Mesenchymal stem cell (in vitro differentiated cells and primary cell): ENCODE results near the gene DPYSL5.

Experiments used
- DNase-seq: peaks from one replicate; pipeline ENCODE4 v3.0.0-alpha.2; 2013
- H2AFZ ChIP-seq: one replicate; pipeline ENCODE4 v1.6.1; 2013; ENCODE audit warnings: low read depth, mild to moderate bottlenecking, control low read depth, inconsistent platforms, low read length, moderate library complexity
- H2AK5ac ChIP-seq: 2 replicates; pipeline ENCODE4 v1.6.1; 2013; ENCODE audit warnings: low read length, moderate library complexity, mild to moderate bottlenecking, inconsistent platforms; ENCODE audit not compliant: severe bottlenecking
- H2BK120ac ChIP-seq: one replicate; pipeline ENCODE4 v1.6.1; 2013; ENCODE audit warnings: low read depth, mild to moderate bottlenecking, inconsistent platforms, low read length, moderate library complexity
- H2BK12ac ChIP-seq, 2 experiments: one replicate each; pipeline ENCODE4 v1.6.1; 2013; ENCODE audit warnings: inconsistent platforms in 2 of 2, low read length in 2 of 2, mild to moderate bottlenecking in 2 of 2, moderate library complexity in 2 of 2, control low read depth in 1 of 2
- H2BK15ac ChIP-seq: one replicate; pipeline ENCODE4 v1.6.1; 2013; ENCODE audit warnings: mild to moderate bottlenecking, low read depth, inconsistent platforms; ENCODE audit not compliant: poor library complexity, severe bottlenecking
- H2BK5ac ChIP-seq: 2 replicates; pipeline ENCODE4 v1.6.1; 2013; ENCODE audit warnings: low read depth, mild to moderate bottlenecking, low read length, control low read depth, inconsistent platforms; ENCODE audit not compliant: poor library complexity, severe bottlenecking
- H3K14ac ChIP-seq, 2 experiments: one replicate each; pipeline ENCODE4 v1.6.1; 2013; ENCODE audit warnings: inconsistent platforms in 2 of 2, low read length in 2 of 2, control low read depth in 1 of 2, mild to moderate bottlenecking in 1 of 2, moderate library complexity in 1 of 2
- H3K18ac ChIP-seq, 2 experiments: one replicate each; pipeline ENCODE4 v1.6.1; 2013; ENCODE audit warnings: inconsistent platforms in 2 of 2, low read length in 2 of 2, control low read depth in 1 of 2, low read depth in 1 of 2, mild to moderate bottlenecking in 1 of 2
- H3K23ac ChIP-seq, 2 experiments: one replicate each; pipeline ENCODE4 v1.6.1; 2013; ENCODE audit warnings: inconsistent platforms in 2 of 2, low read length in 2 of 2, mild to moderate bottlenecking in 2 of 2, moderate library complexity in 2 of 2, control low read depth in 1 of 2
- H3K27ac ChIP-seq: 2 replicates; pipeline ENCODE4 v1.5.1; 2013; ENCODE audit warnings: mild to moderate bottlenecking, moderate library complexity, low read length, control low read depth, inconsistent platforms; ENCODE audit not compliant: poor library complexity, severe bottlenecking
- H3K27me3 ChIP-seq, 2 experiments: 2 replicates each; pipeline versions ENCODE4 v1.6.1 to v1.7.0; 2013; ENCODE audit warnings: low read length in 2 of 2, mild to moderate bottlenecking in 2 of 2, moderate library complexity in 2 of 2, control low read depth in 1 of 2, inconsistent platforms in 1 of 2; ENCODE audit not compliant: control insufficient read depth in 1 of 2, insufficient read depth in 1 of 2
- H3K36me3 ChIP-seq, 2 experiments: 2 replicates each; pipeline versions ENCODE4 v1.6.1 to v1.7.0; 2013; ENCODE audit warnings: low read length in 2 of 2, control low read depth in 1 of 2, inconsistent platforms in 1 of 2, low read depth in 1 of 2, mild to moderate bottlenecking in 1 of 2; ENCODE audit not compliant: insufficient read depth in 2 of 2, control insufficient read depth in 1 of 2
- H3K4ac ChIP-seq, 2 experiments: one replicate each; pipeline ENCODE4 v1.6.1; 2013; ENCODE audit warnings: inconsistent platforms in 2 of 2, low read length in 2 of 2, mild to moderate bottlenecking in 2 of 2, moderate library complexity in 2 of 2, control low read depth in 1 of 2, low read depth in 1 of 2
- H3K4me1 ChIP-seq: 2 replicates; pipeline ENCODE4 v1.6.1; 2013; ENCODE audit warnings: low read depth, low read length, control low read depth; ENCODE audit not compliant: control insufficient read depth, insufficient read depth
- H3K4me2 ChIP-seq: 2 replicates; pipeline ENCODE4 v1.6.1; 2013; ENCODE audit warnings: low read length, mild to moderate bottlenecking, inconsistent platforms; ENCODE audit not compliant: poor library complexity, severe bottlenecking
- H3K4me3 ChIP-seq, 2 experiments: 2 replicates each; pipeline versions ENCODE4 v1.5.1 to v1.7.0; 2013; ENCODE audit warnings: low read length in 2 of 2, mild to moderate bottlenecking in 2 of 2, control low read depth in 1 of 2, low read depth in 1 of 2; ENCODE audit not compliant: insufficient read depth in 1 of 2
- H3K79me1 ChIP-seq: replicated peaks from 2 replicates; pipeline ENCODE4 v1.6.1; 2013; ENCODE audit warnings: mild to moderate bottlenecking, control low read depth, low read length, inconsistent platforms; ENCODE audit not compliant: poor library complexity, severe bottlenecking
- H3K9ac ChIP-seq: 2 replicates; pipeline ENCODE4 v1.7.0; 2013; ENCODE audit warnings: mild to moderate bottlenecking, low read length, moderate library complexity
- H3K9me3 ChIP-seq: 2 replicates; pipeline ENCODE4 v1.7.0; 2013; ENCODE audit warnings: mild to moderate bottlenecking, low read length; ENCODE audit not compliant: control insufficient read depth
- H4K8ac ChIP-seq: one replicate; pipeline ENCODE4 v1.6.1; 2013; ENCODE audit warnings: inconsistent platforms, mild to moderate bottlenecking, low read length, moderate library complexity
- H4K91ac ChIP-seq: one replicate; pipeline ENCODE4 v1.6.1; 2013; ENCODE audit warnings: mild to moderate bottlenecking, low read length, inconsistent platforms
- WGBS: methylation state at CpG from one replicate; pipeline ENCODE4 v1.1.7; 2013; ENCODE audit warnings: mixed read lengths; 5-methylcytosine and 5-hydroxymethylcytosine counted together

The DPYSL5 gene

DNA sequence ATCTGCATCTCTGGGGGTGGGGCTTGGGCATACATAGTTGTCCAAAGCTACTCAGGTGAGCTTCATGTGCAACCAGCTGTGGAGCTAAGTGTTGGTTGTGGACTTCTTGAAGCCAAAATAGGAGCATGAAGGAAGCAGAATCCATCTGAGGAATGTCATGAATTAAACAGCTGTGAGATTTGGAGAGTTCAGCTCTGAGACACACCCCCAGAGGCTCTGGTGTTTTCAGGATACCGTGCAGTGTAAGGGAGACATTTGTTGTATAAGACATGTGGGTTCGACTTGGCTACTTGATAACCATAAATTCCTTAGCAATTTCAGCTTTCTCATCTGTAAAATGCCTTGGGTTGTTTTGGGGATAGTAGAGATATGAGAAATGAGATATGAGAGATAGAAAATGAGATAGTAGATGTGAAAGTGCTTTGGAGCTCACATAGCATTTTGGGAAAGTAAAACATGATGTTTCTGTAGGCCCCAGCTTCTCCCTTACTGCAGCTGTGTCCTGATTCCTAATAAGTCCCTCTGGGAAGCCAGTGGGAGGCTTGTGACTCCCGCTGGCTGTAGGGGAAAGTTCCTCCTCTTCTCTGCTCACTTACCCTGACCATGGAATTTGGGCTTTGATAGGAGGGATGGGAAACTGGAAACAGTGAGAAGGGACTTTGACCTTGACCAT is 50.0 kb downstream of the DPYSL5 start:
- WGBS = 50% methylated on average over 1 of the region's 3 CpGs
- H3K18ac ChIP-seq = no peak overlapping the region
- no peak overlapping the region for H2BK12ac ChIP-seq
- H3K4ac ChIP-seq = no peak overlapping the region
- no peak overlapping the region for H2BK15ac ChIP-seq
- no peak overlapping the region for H3K4me2 ChIP-seq
- no peak overlapping the region for H4K8ac ChIP-seq
- H3K79me1 ChIP-seq = no peaks in the 10 kb centered on the region
- no peak for DNase-seq
- H2AFZ ChIP-seq = no peak overlapping the region
- H2AK5ac ChIP-seq = no peak overlapping the region
- no peak overlapping the region for H3K14ac ChIP-seq
- H2BK120ac ChIP-seq = no peak overlapping the region
- no peak overlapping the region for H2BK5ac ChIP-seq
- no peak overlapping the region for H3K23ac ChIP-seq
- H3K27ac ChIP-seq = no peak overlapping the region
- peaks cover 38 to 42% of the 10 kb centered on the region in 2 experiments for H3K27me3 ChIP-seq
- no peaks in the 10 kb centered on the region for H3K36me3 ChIP-seq
- H4K91ac ChIP-seq = no peak overlapping the region
- H3K9me3 ChIP-seq = peaks cover 14% of the 10 kb centered on the region
- H3K4me3 ChIP-seq = no peak overlapping the region
- H3K4me1 ChIP-seq = no peaks in the 10 kb centered on the region
- no peak overlapping the region for H3K9ac ChIP-seq

DNA sequence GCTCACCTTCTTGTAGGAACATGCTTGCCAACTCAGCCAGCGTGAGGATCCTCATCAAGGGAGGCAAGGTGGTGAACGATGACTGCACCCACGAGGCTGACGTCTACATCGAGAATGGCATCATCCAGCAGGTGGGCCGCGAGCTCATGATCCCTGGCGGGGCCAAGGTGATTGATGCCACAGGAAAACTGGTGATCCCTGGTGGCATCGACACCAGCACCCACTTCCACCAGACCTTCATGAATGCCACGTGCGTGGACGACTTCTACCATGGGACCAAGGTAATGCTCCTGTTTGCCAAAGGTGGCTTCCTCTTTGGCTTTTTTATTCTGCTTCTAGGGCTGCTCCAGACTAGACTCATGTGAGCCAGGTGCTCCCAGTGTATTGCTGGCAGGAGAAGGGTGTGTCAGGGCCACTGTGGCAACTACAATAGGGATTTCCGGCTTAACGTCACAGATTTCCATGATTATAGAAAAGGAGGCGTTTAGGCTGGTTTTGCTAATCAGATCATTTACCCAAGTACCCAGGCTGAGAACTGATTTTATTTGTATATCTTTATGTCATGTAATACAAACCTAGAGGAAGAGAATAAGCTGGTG is 50.6 kb downstream of the DPYSL5 start:
- Histone ChIP-seq H3K36me3 (no peaks in the 10 kb centered on the region), H3K9ac (no peak overlapping the region), H3K27ac (no peak overlapping the region), H2BK120ac (no peak overlapping the region), H2AFZ (no peak overlapping the region), H3K79me1 (no peaks in the 10 kb centered on the region), H3K4ac (no peak overlapping the region), H3K23ac (no peak overlapping the region), H3K9me3 (peaks cover 14% of the 10 kb centered on the region), H2BK12ac (no peak overlapping the region), H2BK15ac (no peak overlapping the region), H2AK5ac (no peak overlapping the region), H3K27me3 (peaks cover 35 to 38% of the 10 kb centered on the region in 2 experiments), H2BK5ac (no peak overlapping the region), H3K18ac (no peak overlapping the region), H3K14ac (no peak overlapping the region), H4K91ac (no peak overlapping the region), H3K4me1 (no peaks in the 10 kb centered on the region), H3K4me3 (no peak overlapping the region), H4K8ac (no peak overlapping the region), H3K4me2 (no peak overlapping the region)
- WGBS = 94% methylated on average over 13 of the region's 15 CpGs
- no peak for DNase-seq

DNA sequence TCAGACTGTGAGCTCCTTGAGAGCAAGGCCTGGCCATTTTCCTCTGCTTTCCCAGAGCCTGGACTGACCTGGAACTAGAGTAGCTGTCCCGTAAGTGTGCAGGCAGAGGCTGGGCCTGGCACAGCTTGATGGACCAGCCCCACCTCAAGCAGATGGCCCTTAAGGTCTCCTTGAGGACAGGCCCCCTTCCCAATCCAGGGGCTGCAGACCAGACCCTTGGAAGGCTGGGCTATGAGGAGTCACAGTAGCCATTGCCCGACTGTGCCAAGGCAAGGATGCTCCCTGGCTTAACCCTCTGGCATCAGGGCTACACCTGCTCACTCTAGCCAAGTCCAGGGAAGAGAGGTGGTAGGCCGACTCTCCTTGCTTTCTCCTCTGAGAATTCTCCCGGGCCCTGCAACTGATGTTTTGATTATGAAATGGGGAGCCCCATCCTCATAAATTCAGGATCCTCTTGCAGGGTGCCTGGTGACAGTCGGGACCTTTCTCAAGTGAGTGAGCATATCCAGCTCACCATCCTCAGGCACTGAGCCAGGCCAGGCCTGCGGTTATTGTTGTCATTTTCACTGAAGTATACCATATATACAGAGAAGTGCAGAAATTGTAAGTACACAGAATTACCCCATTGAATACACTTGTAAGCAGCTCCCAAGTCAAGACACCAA is 51.7 kb downstream of the DPYSL5 start:
- Histone ChIP-seq H3K4me3 (no peak overlapping the region), H2BK120ac (no peak overlapping the region), H2AK5ac (no peak overlapping the region), H4K91ac (no peak overlapping the region), H3K9me3 (peaks cover 14% of the 10 kb centered on the region), H2BK12ac (no peak overlapping the region), H3K79me1 (no peaks in the 10 kb centered on the region), H3K4ac (no peak overlapping the region), H3K23ac (no peak overlapping the region), H3K14ac (no peak overlapping the region), H2BK15ac (no peak overlapping the region), H3K27me3 (peaks cover 37 to 38% of the 10 kb centered on the region in 2 experiments), H3K36me3 (no peaks in the 10 kb centered on the region), H3K9ac (no peak overlapping the region), H3K4me1 (no peaks in the 10 kb centered on the region), H2AFZ (no peak overlapping the region), H3K4me2 (no peak overlapping the region), H3K27ac (no peak overlapping the region), H2BK5ac (no peak overlapping the region), H3K18ac (no peak overlapping the region), H4K8ac (no peak overlapping the region)
- no peak for DNase-seq
- 88% methylated on average over 6 of the region's 6 CpGs for WGBS

DNA sequence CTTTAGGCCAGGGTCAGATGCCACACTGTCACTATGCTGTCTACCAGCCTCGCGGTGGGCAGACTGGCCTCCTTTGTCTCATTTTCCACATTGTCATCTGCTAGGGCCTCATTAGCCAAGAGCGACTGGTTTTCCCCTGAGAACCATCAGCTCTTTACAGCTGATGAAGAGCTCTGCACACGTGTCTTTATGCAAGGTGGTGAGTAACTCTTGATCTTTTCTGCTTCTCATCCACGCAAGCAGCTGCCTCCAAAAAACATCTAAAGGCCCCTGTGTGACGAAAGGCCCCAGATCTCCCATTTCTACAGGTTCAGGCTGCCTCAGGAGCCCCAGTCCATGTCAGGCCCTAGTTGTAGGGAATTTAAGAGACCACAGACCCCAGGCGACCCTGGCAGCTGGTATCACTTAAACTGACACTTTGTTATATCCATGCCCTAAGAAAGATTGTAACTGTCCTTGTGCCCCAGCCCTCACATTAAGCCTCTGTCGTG is 52.9 kb downstream of the DPYSL5 start:
- H3K9me3 ChIP-seq = peaks cover 11% of the 10 kb centered on the region
- H2BK120ac ChIP-seq = no peak overlapping the region
- H3K36me3 ChIP-seq = no peaks in the 10 kb centered on the region
- no peak overlapping the region for H2BK5ac ChIP-seq
- no peak overlapping the region for H2BK12ac ChIP-seq
- H2AFZ ChIP-seq = no peak overlapping the region
- no peak overlapping the region for H3K14ac ChIP-seq
- no peak overlapping the region for H2AK5ac ChIP-seq
- no peak overlapping the region for H3K23ac ChIP-seq
- H3K4me1 ChIP-seq = no peaks in the 10 kb centered on the region
- no peak overlapping the region for H4K8ac ChIP-seq
- H3K18ac ChIP-seq = no peak overlapping the region
- no peak overlapping the region for H3K27ac ChIP-seq
- H2BK15ac ChIP-seq = no peak overlapping the region
- no peak overlapping the region for H3K4me2 ChIP-seq
- H3K9ac ChIP-seq = no peak overlapping the region
- H4K91ac ChIP-seq = no peak overlapping the region
- peaks cover 48% of the 10 kb centered on the region in 2 experiments for H3K27me3 ChIP-seq
- no peak for DNase-seq
- WGBS = 79% methylated on average over 8 of the region's 8 CpGs
- no peaks in the 10 kb centered on the region for H3K79me1 ChIP-seq
- no peak overlapping the region for H3K4ac ChIP-seq
- no peak overlapping the region for H3K4me3 ChIP-seq
